Skeletal muscle tissue (tissue), 5 donors: ENCODE measurements around the gene PIK3R3. TPM values are rescaled to one million over a fixed set of nuclear protein-coding genes. Genes with fewer than 3 reads are reported as not detected.

Source experiments
- H3K27ac ChIP-seq: one replicate; pipeline ENCODE4 v1.7.0; 2013; ENCODE audit warnings: mild to moderate bottlenecking, low read depth, low read length, inconsistent platforms
- H3K27me3 ChIP-seq, 3 donors: one replicate each; pipeline ENCODE4 v1.7.0; 2013; ENCODE audit warnings: low read length in 3 of 3; ENCODE audit not compliant: control insufficient read depth in 3 of 3, insufficient read depth in 3 of 3
- H3K36me3 ChIP-seq, 3 donors: one replicate each; pipeline ENCODE4 v1.7.0; 2013; ENCODE audit warnings: low read length in 3 of 3; ENCODE audit not compliant: control insufficient read depth in 3 of 3, insufficient read depth in 3 of 3
- H3K4me1 ChIP-seq, 3 donors: one replicate each; pipeline ENCODE4 v1.7.0; 2013; ENCODE audit warnings: low read length in 3 of 3, mild to moderate bottlenecking in 3 of 3; ENCODE audit not compliant: control insufficient read depth in 3 of 3, insufficient read depth in 3 of 3
- H3K4me3 ChIP-seq, 3 donors: one replicate each; pipeline ENCODE4 v1.7.0; 2013; ENCODE audit warnings: low read length in 3 of 3
- H3K9ac ChIP-seq, 3 donors: one replicate each; pipeline ENCODE4 v1.7.0; 2013; ENCODE audit warnings: low read length in 3 of 3, mild to moderate bottlenecking in 3 of 3, moderate library complexity in 2 of 3, low read depth in 1 of 3
- H3K9me3 ChIP-seq, 3 donors: one replicate each; pipeline ENCODE4 v1.7.0; 2013; ENCODE audit warnings: low read length in 3 of 3; ENCODE audit not compliant: control insufficient read depth in 3 of 3
- small RNA-seq: library from RNA; depleted of rRNA; stranded (forward); fragments of <200 nt; gene quantifications from one replicate; pipeline ENCODE3, GENCODE V24; 2014
- total RNA-seq: library from RNA; depleted of rRNA; stranded (reverse); fragments of >200 nt; gene quantifications from one replicate; pipeline ENCODE4 v1.2.3, GENCODE V29; 2014
- donor health status: Osteomylitis.

PIK3R3 gene
- total RNA-seq, 1 donor from 2014 or later: 13.0 TPM

DNA sequence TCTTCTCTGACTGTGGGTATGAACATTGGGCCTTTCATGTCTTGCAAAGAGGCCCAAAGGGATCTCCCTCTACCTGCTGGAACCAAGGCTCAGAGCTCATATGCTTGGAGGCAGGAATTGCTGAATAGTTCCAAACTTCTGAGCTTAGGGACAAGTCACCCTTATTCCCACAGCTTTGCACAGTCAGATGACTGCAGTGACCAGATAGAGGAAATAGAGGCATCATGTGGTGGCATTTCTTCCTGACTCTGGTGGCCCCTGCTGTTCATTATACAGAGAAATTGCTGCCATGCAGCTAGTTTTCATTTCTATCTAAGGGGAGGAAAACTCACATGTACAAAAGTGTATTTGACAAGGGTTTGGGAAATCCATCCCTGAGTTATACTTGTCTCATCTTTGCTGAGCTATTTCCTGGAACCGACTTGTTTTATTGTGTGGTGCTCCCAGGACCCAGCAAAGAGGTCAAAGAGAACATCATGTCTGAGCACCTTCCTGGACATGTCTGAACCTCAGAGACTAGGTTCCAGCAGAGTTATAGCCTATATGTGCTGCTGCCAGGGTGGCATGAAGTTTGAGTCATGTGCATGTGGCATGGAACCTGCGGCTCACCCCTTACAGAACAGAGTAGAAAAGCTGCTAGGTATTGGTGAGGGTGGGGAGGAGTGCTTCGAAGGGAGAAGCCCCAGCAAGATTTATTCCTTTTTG, 131.2 kb downstream of the PIK3R3 start:
- Histone ChIP-seq H3K9me3 (no peaks in the 10 kb centered on the region), H3K36me3 (peaks cover 44 to 61% (median 54%) of the 10 kb centered on the region in 3 donors), H3K27me3 (no peaks in the 10 kb centered on the region), H3K9ac (no peak overlapping the region), H3K27ac (no peak overlapping the region), H3K4me3 (no peak overlapping the region), H3K4me1 (no peaks in the 10 kb centered on the region)

- Histone ChIP-seq H3K27me3 (no peaks in the 10 kb centered on the region), H3K36me3 (peaks cover 33 to 47% (median 42%) of the 10 kb centered on the region in 3 donors), H3K4me3 (no peak overlapping the region), H3K9me3 (no peaks in the 10 kb centered on the region), H3K9ac (no peak overlapping the region), H3K4me1 (peaks cover 0 to 8% (median 4%) of the 10 kb centered on the region in 3 donors), H3K27ac (no peak overlapping the region)
These were observed 132.9 kb downstream of the PIK3R3 start for GRCh38 chr1:45999507-45999906.

- Histone ChIP-seq H3K27me3 (no peaks in the 10 kb centered on the region), H3K4me1 (peaks cover 0 to 11% (median 4%) of the 10 kb centered on the region in 3 donors), H3K27ac (no peak overlapping the region), H3K9me3 (no peaks in the 10 kb centered on the region), H3K36me3 (peaks cover 24 to 35% (median 34%) of the 10 kb centered on the region in 3 donors), H3K9ac (no peak overlapping the region), H3K4me3 (no peak overlapping the region)
These were observed 134.3 kb downstream of the PIK3R3 start for GRCh38 chr1:45998020-45998617.

DNA sequence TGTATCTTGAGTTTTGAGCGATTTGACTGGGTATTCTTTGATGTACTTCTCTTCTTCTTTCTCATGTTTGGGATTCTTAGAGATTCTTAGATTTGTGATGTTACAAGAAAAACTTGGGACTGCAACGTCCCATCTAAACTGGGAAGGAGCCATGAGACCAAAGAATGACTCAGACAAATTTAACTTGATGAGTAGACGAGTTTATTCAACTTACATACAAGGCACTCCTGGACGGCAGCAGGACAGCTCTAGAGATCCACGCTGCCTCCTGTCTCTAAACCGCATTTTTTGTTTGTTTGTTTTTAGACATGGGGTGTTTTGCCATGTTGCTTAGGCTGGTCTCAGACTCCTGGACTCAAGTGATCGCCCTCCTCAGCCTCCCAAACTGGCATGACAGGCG, 137.1 kb downstream of the PIK3R3 start:
- Histone ChIP-seq H3K27ac (no peak overlapping the region), H3K27me3 (no peaks in the 10 kb centered on the region), H3K9ac (no peak overlapping the region), H3K4me1 (peaks cover 0 to 11% (median 4%) of the 10 kb centered on the region in 3 donors), H3K9me3 (no peaks in the 10 kb centered on the region), H3K36me3 (peaks cover 6 to 25% (median 18%) of the 10 kb centered on the region in 3 donors), H3K4me3 (no peak overlapping the region)

DNA sequence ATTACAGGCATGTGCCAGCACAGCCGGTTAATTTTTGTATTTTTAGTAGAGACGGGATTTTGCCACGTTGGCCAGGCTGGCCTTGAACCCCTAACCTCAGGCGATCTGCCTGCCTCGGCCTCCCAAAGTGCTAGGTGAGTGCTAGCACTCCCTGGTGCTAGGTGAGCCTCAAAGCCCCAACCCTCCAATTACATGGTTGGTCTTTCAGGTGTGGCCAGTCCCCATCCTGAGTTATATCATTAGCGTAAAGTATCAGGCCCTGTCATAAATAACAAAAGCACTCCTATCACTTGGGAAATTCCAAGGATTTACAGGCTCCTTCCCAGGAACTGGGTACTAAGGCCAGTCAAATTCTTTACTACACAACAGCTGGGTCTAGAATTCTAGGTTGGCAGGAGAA, 138.0 kb downstream of the PIK3R3 start:
- no peak overlapping the region for H3K4me3 ChIP-seq
- H3K27me3 ChIP-seq: no peaks in the 10 kb centered on the region
- H3K9ac ChIP-seq: no peak overlapping the region
- peaks cover 0 to 11% (median 4%) of the 10 kb centered on the region in 3 donors for H3K4me1 ChIP-seq
- peaks cover 4 to 18% (median 11%) of the 10 kb centered on the region in 3 donors for H3K36me3 ChIP-seq
- no peaks in the 10 kb centered on the region for H3K9me3 ChIP-seq
- H3K27ac ChIP-seq: no peak overlapping the region

Small RNA genes lying within 50 kb of the gene (small RNA-seq; reads per million reads assigned to genes)
- gene AL358075.3: not detected
- gene AL672043.1: not detected

Other genes with a start within 250 kb of the PIK3R3 start
- gene TSPAN1, start 42.5 kb upstream of the PIK3R3 start, total RNA-seq: not detected
- gene P3R3URF, start 43.9 kb upstream of the PIK3R3 start, total RNA-seq: not detected
- gene POMGNT1, start 65.8 kb upstream of the PIK3R3 start, total RNA-seq: 23.5 TPM
- 1.6 TPM for gene LURAP1, start 70.7 kb upstream of the PIK3R3 start, total RNA-seq
- 3.1 TPM for gene RAD54L, start 115.1 kb upstream of the PIK3R3 start, total RNA-seq
- gene LRRC41, start 171.0 kb upstream of the PIK3R3 start, total RNA-seq: 55.8 TPM
- gene UQCRH, start 171.1 kb upstream of the PIK3R3 start, total RNA-seq: 480 TPM
- gene NSUN4, start 208.2 kb upstream of the PIK3R3 start, total RNA-seq: 11.5 TPM